Left lung (tissue), 10 donors: ENCODE measurements around the gene TAPBP. TPM values are rescaled to one million over a fixed set of nuclear protein-coding genes. Genes with fewer than 3 reads are reported as not detected.

Experiments used
- ATAC-seq: fragments of 200-7000 bp; cut with Tn5 transposase; one replicate; pipeline ENCODE4 v1.9.1; 2020; ENCODE audit warnings: moderate library complexity
- DNase-seq, 4 donors: peaks; one replicate each; pipeline ENCODE4 v3.0.0-alpha.2; 2013 to 2020
- H3K27ac ChIP-seq, 2 donors: fragments of 200-600 bp; sonication (generic) in 1 of 2; one replicate each; pipeline versions ENCODE4 v1.5.0 to v1.8.0; 2020 to 2021
- H3K27me3 ChIP-seq, 2 donors: fragments of 200-600 bp; sonication (generic) in 1 of 2; one replicate each; pipeline versions ENCODE4 v1.5.0 to v1.8.0; 2020 to 2021
- H3K36me3 ChIP-seq, 2 donors: fragments of 200-600 bp; sonication (generic) in 1 of 2; one replicate each; pipeline versions ENCODE4 v1.5.0 to v1.8.0; 2020 to 2021
- H3K4me1 ChIP-seq, 2 donors: fragments of 200-600 bp; one replicate each; pipeline ENCODE4 v1.8.0; 2021
- H3K4me3 ChIP-seq, 2 donors: fragments of 200-600 bp; sonication (generic) in 1 of 2; one replicate each; pipeline versions ENCODE4 v1.5.0 to v1.8.0; 2020 to 2021; ENCODE audit warnings: mild to moderate bottlenecking in 1 of 2
- H3K9me3 ChIP-seq, 2 donors: fragments of 200-600 bp; sonication (generic) in 1 of 2; one replicate each; pipeline versions ENCODE4 v1.5.0 to v1.8.0; 2020 to 2021
- intact Hi-C, 2 donors: fragments of 100-400 bp; cut with DNase I; formaldehyde crosslinking; loops; one replicate each; pipeline versions ENCODE4 v1.11.2 to v1.14.2; 2022
- polyA plus RNA-seq, 6 donors: library from polyadenylated mRNA; unstranded; fragments of 120-200 nt; gene quantifications; one replicate each; pipeline ENCODE4 v1.2.1, GENCODE V29; 2013; ENCODE audit not compliant: insufficient read length in 6 of 6
- total RNA-seq, 2 donors: library from RNA; stranded (reverse); fragmentation: NEBNext Ultra II Directional; extraction: Animal tissue kit (Norgen Biotek cat#: 25700); gene quantifications; one replicate each; pipeline ENCODE4 v1.2.1, GENCODE V29; 2021
- TF ChIP-seq, protein P1 (sequence below), 2 donors: fragments of 200-600 bp; sonication (generic) in 1 of 2; IDR thresholded peaks; one replicate each; pipeline versions ENCODE4 v1.5.0 to v1.8.0; 2021; ENCODE audit warnings: antibody characterized with exemption in 2 of 2
- donor health status: DM: no; HTN: yes; CAD: no.
- donor health status: DM: no; HTN: no; CAD: no.

The TAPBP gene
- total and polyA plus RNA-seq, 8 donors: 41.5 to 243 (median 51.6) TPM

- Histone ChIP-seq H3K27ac (peak overlapping the region; percentile 97), H3K36me3 (peaks cover 0 to 64% of the 10 kb centered on the region in 2 donors), H3K4me1 (peaks cover 12 to 47% of the 10 kb centered on the region in 2 donors), H3K9me3 (no peaks in the 10 kb centered on the region), H3K4me3 (peak overlapping the region; percentile 61 to 65), H3K27me3 (no peaks in the 10 kb centered on the region)
- intact Hi-C loops: no loop called here
- ATAC-seq (peak; percentile 77), DNase-seq (peak; percentile 88 to 95 (median 92))
- TF ChIP-seq, protein P1, sequence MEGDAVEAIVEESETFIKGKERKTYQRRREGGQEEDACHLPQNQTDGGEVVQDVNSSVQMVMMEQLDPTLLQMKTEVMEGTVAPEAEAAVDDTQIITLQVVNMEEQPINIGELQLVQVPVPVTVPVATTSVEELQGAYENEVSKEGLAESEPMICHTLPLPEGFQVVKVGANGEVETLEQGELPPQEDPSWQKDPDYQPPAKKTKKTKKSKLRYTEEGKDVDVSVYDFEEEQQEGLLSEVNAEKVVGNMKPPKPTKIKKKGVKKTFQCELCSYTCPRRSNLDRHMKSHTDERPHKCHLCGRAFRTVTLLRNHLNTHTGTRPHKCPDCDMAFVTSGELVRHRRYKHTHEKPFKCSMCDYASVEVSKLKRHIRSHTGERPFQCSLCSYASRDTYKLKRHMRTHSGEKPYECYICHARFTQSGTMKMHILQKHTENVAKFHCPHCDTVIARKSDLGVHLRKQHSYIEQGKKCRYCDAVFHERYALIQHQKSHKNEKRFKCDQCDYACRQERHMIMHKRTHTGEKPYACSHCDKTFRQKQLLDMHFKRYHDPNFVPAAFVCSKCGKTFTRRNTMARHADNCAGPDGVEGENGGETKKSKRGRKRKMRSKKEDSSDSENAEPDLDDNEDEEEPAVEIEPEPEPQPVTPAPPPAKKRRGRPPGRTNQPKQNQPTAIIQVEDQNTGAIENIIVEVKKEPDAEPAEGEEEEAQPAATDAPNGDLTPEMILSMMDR (IDR thresholded peaks at IDR 0.05): peak; percentile 54 to 80
Measured at GRCh38 chr6:33299237-33299944, 14.5 kb downstream of the TAPBP start.

DNA sequence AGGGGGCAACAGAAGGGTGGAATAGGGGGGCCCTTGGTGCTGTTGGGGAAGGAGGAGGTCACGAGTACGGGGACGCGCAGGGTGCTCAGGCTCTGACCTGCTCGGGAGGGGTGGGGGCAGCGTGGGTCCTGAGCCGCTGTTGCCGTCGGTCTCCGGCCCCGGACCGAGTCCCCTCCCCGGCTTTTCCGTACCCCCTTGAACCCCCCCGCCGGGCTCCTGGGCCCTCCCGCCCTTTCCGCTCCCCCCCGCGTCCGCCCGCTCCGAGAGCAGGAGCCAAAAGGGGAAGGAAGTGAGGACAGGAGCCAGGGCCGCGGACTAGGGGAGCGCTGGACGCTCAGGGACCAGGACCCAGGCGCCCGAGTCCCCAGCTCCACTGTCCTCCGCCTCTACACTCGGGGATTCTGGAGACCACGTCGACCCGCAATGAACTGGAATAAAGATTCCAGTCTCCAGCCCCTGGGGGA lies 15.1 kb downstream of the TAPBP start, which contains the start of gene RGL2:
Gene RGL2, minus strand, starts transcription at position 170 of the 464 bp plus-strand sequence. CDS start 332 bp downstream, outside the sequence.
- Histone ChIP-seq H3K9me3 (no peaks in the 10 kb centered on the region), H3K4me1 (peaks cover 12 to 47% of the 10 kb centered on the region in 2 donors), H3K4me3 (peak within 1 kb of the TSS; percentile 61 to 65), H3K27me3 (no peaks in the 10 kb centered on the region), H3K27ac (peak within 1 kb of the TSS; percentile 97), H3K36me3 (peaks cover 0 to 64% of the 10 kb centered on the region in 2 donors)
- intact Hi-C loops: no loop called here
- ATAC-seq (peak; percentile 79), DNase-seq (peak; percentile 74 to 97 (median 87))
- TF ChIP-seq, protein P1 (IDR thresholded peaks at IDR 0.05): no peak

GRCh38 chr6:33297956-33298772 lies 15.7 kb downstream of the TAPBP start:
- TF ChIP-seq, protein P1 (IDR thresholded peaks at IDR 0.05): no peak
- peak; percentile 75 to 86 (median 82) for DNase-seq
- Histone ChIP-seq H3K27ac (peak overlapping the region; percentile 97), H3K9me3 (no peaks in the 10 kb centered on the region), H3K4me1 (peaks cover 12 to 47% of the 10 kb centered on the region in 2 donors), H3K36me3 (peaks cover 0 to 64% of the 10 kb centered on the region in 2 donors), H3K27me3 (no peaks in the 10 kb centered on the region), H3K4me3 (peak overlapping the region; percentile 61 to 65)
- peak; percentile 64 for ATAC-seq
- intact Hi-C loops: no loop called here

- no peaks in the 10 kb centered on the region for H3K9me3 ChIP-seq
- ATAC-seq (peak; percentile 35), DNase-seq (peak; percentile 43 to 86 (median 70))
- intact Hi-C loops: no loop called here
- H3K27me3 ChIP-seq: no peaks in the 10 kb centered on the region
- peaks cover 0 to 64% of the 10 kb centered on the region in 2 donors for H3K36me3 ChIP-seq
- H3K4me1 ChIP-seq: peaks cover 12 to 47% of the 10 kb centered on the region in 2 donors
- H3K27ac ChIP-seq: peak overlapping the region; percentile 97
- peak overlapping the region; percentile 61 to 65 for H3K4me3 ChIP-seq
- TF ChIP-seq, protein P1 (IDR thresholded peaks at IDR 0.05): no peak
Measured at GRCh38 chr6:33297406-33297955, 16.4 kb downstream of the TAPBP start.
